GM12891 (cell line): ENCODE measurements around the gene LILRB2.

Experiments
- DNase-seq: peaks from one replicate; pipeline ENCODE4 v3.0.0; 2011; ENCODE audit warnings: low spot score; ENCODE audit not compliant: insufficient read length
- FAIRE-seq: peaks from 2 replicates; lab custom pipeline; 2011; peaks lifted over from hg19 to GRCh38; lab: Jason Lieb, UNC
- PAX5 ChIP-seq: IDR thresholded peaks from 2 replicates; pipeline ENCODE4 v1.6.1; 2011; ENCODE audit warnings: low read length, moderate library complexity, mild to moderate bottlenecking; ENCODE audit not compliant: insufficient read depth, severe bottlenecking
- POLR2A ChIP-seq: IDR thresholded peaks from 2 replicates; pipeline ENCODE4 v1.6.1; 2011; ENCODE audit warnings: low read depth, low read length, control low read depth
- POLR2AphosphoS5 ChIP-seq: IDR thresholded peaks from 2 replicates; pipeline ENCODE4 v1.6.1; 2011; ENCODE audit warnings: low read depth, low read length, control low read depth
- POU2F2 ChIP-seq: IDR thresholded peaks from 2 replicates; pipeline ENCODE4 v1.6.1; 2011; ENCODE audit warnings: low read depth, mild to moderate bottlenecking, control low read depth, low read length, moderate library complexity
- SPI1 ChIP-seq: IDR thresholded peaks from 2 replicates; pipeline ENCODE4 v1.6.1; 2011; ENCODE audit warnings: low read depth, low read length, control low read depth
- TAF1 ChIP-seq: IDR thresholded peaks from 2 replicates; pipeline ENCODE4 v1.6.1; 2011; ENCODE audit warnings: low read depth, low read length, control low read depth

The LILRB2 gene

GRCh38 chr19:54262470-54262869 lies 18.4 kb downstream of the LILRB2 start:
- TF ChIP-seq POU2F2, result no peak
- TF ChIP-seq TAF1, result no peak
- TF ChIP-seq SPI1, result no peak
- no peak for TF ChIP-seq POLR2A
- TF ChIP-seq PAX5, result no peak
- no peak for TF ChIP-seq POLR2AphosphoS5
- DNase-seq, result no peak
- FAIRE-seq, result no peak

- FAIRE-seq, result no peak
- no peak for DNase-seq
- TF ChIP-seq POU2F2 (no peak), POLR2A (no peak), PAX5 (no peak), SPI1 (no peak), POLR2AphosphoS5 (no peak), TAF1 (no peak)
Observed at GRCh38 chr19:54262066-54262465, 18.8 kb downstream of the LILRB2 start.

GRCh38 chr19:54257116-54257480 lies 23.8 kb downstream of the LILRB2 start, which contains the start of gene LILRB5:
LILRB5 (minus strand) TSS chr19:54257273; CDS start chr19:54257193, 80 bp downstream.
- no peak for TF ChIP-seq POU2F2
- TF ChIP-seq POLR2AphosphoS5, result no peak
- TF ChIP-seq POLR2A, result no peak
- no peak for TF ChIP-seq PAX5
- TF ChIP-seq TAF1, result no peak
- no peak for TF ChIP-seq SPI1
- DNase-seq (no peak), FAIRE-seq (no peak)

- FAIRE-seq (no peak), DNase-seq (no peak)
- no peak for TF ChIP-seq SPI1
- TF ChIP-seq PAX5, result no peak
- TF ChIP-seq TAF1, result no peak
- no peak for TF ChIP-seq POU2F2
- no peak for TF ChIP-seq POLR2A
Observed at GRCh38 chr19:54256250-54257115, 24.4 kb downstream of the LILRB2 start.

GRCh38 chr19:54255105-54255775 lies 25.7 kb downstream of the LILRB2 start:
- no peak for DNase-seq
- FAIRE-seq, result no peak

GRCh38 chr19:54254195-54254906 lies 26.6 kb downstream of the LILRB2 start:
- TF ChIP-seq POU2F2, result no peak
- no peak for TF ChIP-seq SPI1
- no peak for TF ChIP-seq TAF1
- DNase-seq, result no peak
- FAIRE-seq, result no peak

More at GRCh38 chr19:54255105-54255775, 25.7 kb downstream of the LILRB2 start:
- no peak for TF ChIP-seq SPI1
- no peak for TF ChIP-seq POU2F2
- TF ChIP-seq POLR2A, result no peak
- no peak for TF ChIP-seq TAF1
- TF ChIP-seq POLR2AphosphoS5, result no peak
- TF ChIP-seq PAX5, result no peak

- TF ChIP-seq POU2F2 (no peak), PAX5 (no peak), TAF1 (no peak)
- FAIRE-seq (no peak), DNase-seq (no peak)
Observed at GRCh38 chr19:54253331-54254194, 27.3 kb downstream of the LILRB2 start.

- no peak for TF ChIP-seq POLR2AphosphoS5
- no peak for TF ChIP-seq POLR2A
- no peak for TF ChIP-seq POU2F2
- no peak for TF ChIP-seq SPI1
- DNase-seq (no peak), FAIRE-seq (no peak)
Observed at GRCh38 chr19:54252845-54253244, 28.1 kb downstream of the LILRB2 start.

- no peak for TF ChIP-seq POLR2A
- TF ChIP-seq PAX5, result no peak
- FAIRE-seq (no peak), DNase-seq (no peak)
Observed at GRCh38 chr19:54252243-54252642, 28.7 kb downstream of the LILRB2 start.
